T-cell (primary cell): ENCODE results near the gene KRT8. TPM values are rescaled to one million over a fixed set of nuclear protein-coding genes. Genes with fewer than 3 reads are reported as not detected.
A peak's percentile ranks its signal among the peaks of the same experiment; 100 is the strongest.

ENCODE experiments used
- ATAC-seq, 4 experiments: fragments of 200-7000 bp in 3 of 4; fragments of 150-1000 bp in 1 of 4; cut with Tn5 transposase; replicated peaks in 1 of 4; 1 replicate in 3 of 4; 2 replicates in 1 of 4; pipeline ENCODE4 v1.10.0; 2021; ENCODE audit warnings: moderate library complexity in 3 of 4, mild to moderate bottlenecking in 2 of 4, moderate number of reproducible peaks in 1 of 4
- CTCF ChIA-PET, 2 donors: fragments of 300-600 bp; sonication (Branson Sonifier 250); formaldehyde crosslinking; loops; one replicate each; lab custom pipeline; 2022; ENCODE audit warnings: antibody characterized with exemption in 2 of 2; lab: Charles Lee
- POLR2A ChIA-PET, 2 donors: fragments of 300-600 bp; sonication (Branson Sonifier 250); formaldehyde crosslinking; loops; one replicate each; lab custom pipeline; 2022; ENCODE audit warnings: antibody characterized with exemption in 2 of 2; lab: Charles Lee
- DNase-seq, 35 experiments: peaks; one replicate each; pipeline versions ENCODE4 v3.0.0 to v3.0.0-alpha.2; 2013 to 2023
- H3K27ac ChIP-seq: one replicate; pipeline ENCODE4 v1.5.1; 2013; ENCODE audit warnings: low read length
- H3K27me3 ChIP-seq, 2 experiments: replicated peaks in 1 of 2; 1 replicate in 1 of 2; 2 replicates in 1 of 2; pipeline versions ENCODE4 v1.6.1 to v1.7.0; 2013; ENCODE audit warnings: low read length in 1 of 2, mixed read lengths in 1 of 2; ENCODE audit not compliant: control insufficient read depth in 2 of 2, insufficient read depth in 2 of 2; ENCODE audit errors: extremely low read depth in 1 of 2
- H3K36me3 ChIP-seq, 2 donors: 1 replicate in 1 of 2; 2 replicates in 1 of 2; pipeline versions ENCODE4 v1.6.1 to v1.7.0; 2013; ENCODE audit warnings: low read length in 1 of 2; ENCODE audit not compliant: control insufficient read depth in 2 of 2, insufficient read depth in 1 of 2; ENCODE audit errors: extremely low read depth in 1 of 2
- H3K4me1 ChIP-seq, 2 experiments: 1 replicate in 1 of 2; 2 replicates in 1 of 2; pipeline versions ENCODE4 v1.6.1 to v1.7.0; 2013; ENCODE audit warnings: low read length in 2 of 2, mixed read lengths in 1 of 2; ENCODE audit not compliant: insufficient read depth in 2 of 2, control insufficient read depth in 1 of 2; ENCODE audit errors: extremely low read depth in 1 of 2
- H3K4me3 ChIP-seq, 2 donors: 1 replicate in 1 of 2; 2 replicates in 1 of 2; pipeline versions ENCODE4 v1.5.1 to v1.7.0; 2013; ENCODE audit warnings: mild to moderate bottlenecking in 2 of 2, low read length in 1 of 2, moderate library complexity in 1 of 2; ENCODE audit not compliant: control insufficient read depth in 1 of 2; ENCODE audit errors: extremely low read depth in 1 of 2
- H3K9me3 ChIP-seq: 2 replicates; pipeline ENCODE4 v1.7.0; 2013
- H3K27ac Mint-ChIP-seq, 2 donors: one replicate each; pipeline ENCODE4 v1.8.0; 2020 to 2021; ENCODE audit warnings: mild to moderate bottlenecking in 2 of 2, mixed read lengths in 2 of 2
- H3K27me3 Mint-ChIP-seq, 2 donors: one replicate each; pipeline ENCODE4 v1.8.0; 2021 to 2022; ENCODE audit warnings: mixed read lengths in 2 of 2
- H3K36me3 Mint-ChIP-seq: one replicate; pipeline ENCODE4 v1.8.0; 2021; ENCODE audit warnings: mixed read lengths
- H3K4me1 Mint-ChIP-seq, 3 donors: one replicate each; pipeline ENCODE4 v1.8.0; 2020 to 2022; ENCODE audit warnings: mixed read lengths in 3 of 3, mild to moderate bottlenecking in 1 of 3
- H3K4me3 Mint-ChIP-seq, 3 donors: one replicate each; pipeline ENCODE4 v1.8.0; 2020 to 2022; ENCODE audit warnings: mild to moderate bottlenecking in 3 of 3, mixed read lengths in 3 of 3, moderate library complexity in 3 of 3
- H3K9me3 Mint-ChIP-seq, 3 donors: one replicate each; pipeline ENCODE4 v1.8.0; 2020 to 2022; ENCODE audit warnings: mixed read lengths in 3 of 3
- WGBS: methylation state at CpG from one replicate; pipeline ENCODE4 v1.1.5; 2013; ENCODE audit warnings: missing lambda C conversion rate; ENCODE audit not compliant: insufficient coverage; 5-methylcytosine and 5-hydroxymethylcytosine counted together
- total RNA-seq, 35 experiments: library from RNA in 6 of 35; stranded (reverse) in 6 of 35; fragments of 120-200 nt in 1 of 35; gene quantifications; one replicate each; pipeline versions ENCODE4 v1.2.1 to v1.2.4 and lab custom pipeline; 2013 to 2026

KRT8 gene
- total RNA-seq, 5 donors from 2014 or later (not counting 1 experiment from before 2014, with no cell fraction given): 0.42 to 13.3 (median 8.0) TPM

- Histone ChIP-seq H3K4me3 (no peak within 1 kb of the TSS), H3K27me3 (peaks cover 0 to 29% of the 10 kb centered on the region in 2 experiments), H3K4me1 (no peaks in the 10 kb centered on the region), H3K9me3 (no peaks in the 10 kb centered on the region), H3K27ac (no peak within 1 kb of the TSS), H3K36me3 (no peaks in the 10 kb centered on the region)
- peaks cover 12 to 18% of the 10 kb centered on the region in 2 donors for H3K27me3 Mint-ChIP-seq
- ChIA-PET POLR2A (no interaction called here), CTCF (no interaction called here)
- no peaks in the 10 kb centered on the region for H3K36me3 Mint-ChIP-seq
- H3K9me3 Mint-ChIP-seq: no peaks in the 10 kb centered on the region
- no peak within 1 kb of the TSS for H3K27ac Mint-ChIP-seq
- ATAC-seq (no peak), DNase-seq (no peak)
- WGBS: 89% methylated on average over 14 of the region's 16 CpGs
- no peaks in the 10 kb centered on the region for H3K4me1 Mint-ChIP-seq
- no peak within 1 kb of the TSS for H3K4me3 Mint-ChIP-seq
Measured at GRCh38 chr12:52848661-52849255, 56.1 kb downstream of the KRT8 start, which contains the start of gene KRT78. Gene KRT78, minus strand, starts transcription at chr12:52848994. Its CDS starts 64 bp downstream, at chr12:52848930.

- ATAC-seq (no peak), DNase-seq (no peak)
Measured at GRCh38 chr12:52847335-52848102, 57.4 kb downstream of the KRT8 start.

More at GRCh38 chr12:52847335-52848102, 57.4 kb downstream of the KRT8 start:
- Mint-ChIP-seq H3K27me3 (peaks cover 12 to 13% of the 10 kb centered on the region in 2 donors), H3K27ac (peak overlapping the region in 1 of 2 donors; percentile 29), H3K36me3 (no peaks in the 10 kb centered on the region), H3K9me3 (no peaks in the 10 kb centered on the region), H3K4me1 (peaks cover 0 to 2% (median 0%) of the 10 kb centered on the region in 3 donors), H3K4me3 (no peak overlapping the region)
- WGBS: 85% methylated on average over 11 of the region's 12 CpGs
- H3K4me3 ChIP-seq: no peak overlapping the region
- no peak overlapping the region for H3K27ac ChIP-seq
- H3K27me3 ChIP-seq: peaks cover 0 to 31% of the 10 kb centered on the region in 2 experiments
- no peaks in the 10 kb centered on the region for H3K9me3 ChIP-seq
- ChIA-PET CTCF (no interaction called here), POLR2A (no interaction called here)
- H3K36me3 ChIP-seq: no peaks in the 10 kb centered on the region
- no peaks in the 10 kb centered on the region for H3K4me1 ChIP-seq

Other genes starting within 250 kb of the KRT8 start
- gene KRT1, start 224.7 kb downstream of the KRT8 start, total RNA-seq: 10 to 100 TPM in 2 of 5 donors, 1 to 10 TPM in 2, under 1 TPM in 1; 0.19 to 57.7 (median 10.0) TPM
- not detected for gene KRT77, start 201.6 kb downstream of the KRT8 start, total RNA-seq
- not detected for gene KRT76, start 127.7 kb downstream of the KRT8 start, total RNA-seq
- gene KRT3, start 109.0 kb downstream of the KRT8 start, total RNA-seq: not detected
- gene KRT4, start 91.0 kb downstream of the KRT8 start, total RNA-seq: not detected
- under 1 TPM in 1 of 5 donors, not detected in 4; 0.28 TPM for gene KRT79, start 70.8 kb downstream of the KRT8 start, total RNA-seq
- not detected for gene KRT78, start 56.1 kb downstream of the KRT8 start, total RNA-seq
- 10 to 100 TPM in 3 of 5 donors, 1 to 10 TPM in 2; 3.0 to 14.9 (median 11.8) TPM for gene KRT18, start 44.0 kb upstream of the KRT8 start, total RNA-seq
- gene EIF4B, start 101.4 kb upstream of the KRT8 start, total RNA-seq: 100 to 1,000 TPM; 710 to 755 (median 729) TPM
- gene TNS2, start 145.0 kb upstream of the KRT8 start, total RNA-seq: 1 to 10 TPM; 2.5 to 5.1 (median 3.0) TPM
- gene SPRYD3, start 174.3 kb upstream of the KRT8 start, total RNA-seq: 10 to 100 TPM; 29.3 to 65.0 (median 58.2) TPM
- gene IGFBP6, start 192.6 kb upstream of the KRT8 start, total RNA-seq: 1 to 10 TPM in 1 of 5 donors, under 1 TPM in 2, not detected in 2; 0.67 to 1.4 (median 0.79) TPM
- 1 to 10 TPM in 2 of 5 donors, under 1 TPM in 3; 0.82 to 1.6 (median 0.89) TPM for gene SOAT2, start 198.4 kb upstream of the KRT8 start, total RNA-seq